HG03135 (cell line): ENCODE measurements around the gene MCAM.

Source experiments
- ATAC-seq: cut with Tn5 transposase; IDR thresholded peaks from one replicate; pipeline ENCODE4 v1.9.1; 2021; ENCODE audit warnings: mild to moderate bottlenecking, moderate library complexity; ENCODE audit not compliant: unreplicated experiment

MCAM gene

DNA sequence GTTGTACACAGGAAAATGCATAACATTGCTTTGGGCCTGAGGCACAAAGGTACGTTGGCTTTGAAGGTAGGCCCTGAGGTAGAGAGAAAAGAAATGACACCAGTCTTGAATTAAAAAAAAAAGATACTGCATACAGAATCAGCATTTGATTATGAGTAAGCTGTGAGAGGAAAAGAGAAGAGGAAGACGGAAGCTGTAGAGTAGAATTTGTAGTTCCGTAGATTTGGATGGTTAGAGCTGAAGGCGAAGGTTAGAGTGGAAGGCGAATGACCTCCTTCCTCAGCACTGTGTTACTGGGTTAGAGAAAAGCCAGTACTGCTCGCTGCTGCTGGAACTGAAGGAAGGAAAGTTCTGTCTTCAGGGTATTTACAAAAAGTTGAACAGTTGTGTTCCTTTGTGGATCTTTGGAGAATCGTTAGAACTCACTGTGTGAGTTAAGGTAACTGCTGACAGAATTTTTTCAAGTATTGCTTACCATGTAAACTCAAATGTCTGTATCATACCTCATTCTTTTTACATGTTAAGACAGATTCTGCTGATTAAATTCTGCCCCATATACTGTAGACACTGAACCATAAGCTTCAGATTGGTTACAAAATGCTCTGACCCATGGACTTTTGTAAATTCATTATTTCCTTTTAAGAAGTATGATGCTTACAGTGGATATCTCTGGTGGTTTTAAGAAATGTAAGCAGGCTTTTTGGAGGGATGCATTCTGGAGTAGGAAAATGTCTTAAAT is 50.2 kb downstream of the MCAM start:
- ATAC-seq, result no peak

DNA sequence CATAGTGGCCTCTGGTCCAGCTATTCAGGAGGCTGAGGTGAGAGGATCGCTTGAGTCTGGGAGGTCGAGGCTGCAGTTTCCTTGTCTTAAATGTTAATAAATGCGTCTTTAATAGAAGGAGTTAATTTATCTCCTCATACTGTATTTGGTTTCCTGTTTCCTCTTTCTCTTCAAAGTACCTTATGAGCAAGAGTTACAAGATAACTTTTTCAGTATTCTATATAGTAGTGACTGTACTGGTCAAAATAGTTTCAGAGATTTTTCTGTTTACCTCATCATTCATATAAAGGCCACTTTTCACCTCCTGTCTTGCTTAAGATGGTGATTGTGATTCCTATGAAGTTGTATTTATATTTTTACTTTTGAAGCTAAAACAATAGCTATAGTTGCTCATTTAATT is 50.9 kb downstream of the MCAM start:
- ATAC-seq, result no peak

DNA sequence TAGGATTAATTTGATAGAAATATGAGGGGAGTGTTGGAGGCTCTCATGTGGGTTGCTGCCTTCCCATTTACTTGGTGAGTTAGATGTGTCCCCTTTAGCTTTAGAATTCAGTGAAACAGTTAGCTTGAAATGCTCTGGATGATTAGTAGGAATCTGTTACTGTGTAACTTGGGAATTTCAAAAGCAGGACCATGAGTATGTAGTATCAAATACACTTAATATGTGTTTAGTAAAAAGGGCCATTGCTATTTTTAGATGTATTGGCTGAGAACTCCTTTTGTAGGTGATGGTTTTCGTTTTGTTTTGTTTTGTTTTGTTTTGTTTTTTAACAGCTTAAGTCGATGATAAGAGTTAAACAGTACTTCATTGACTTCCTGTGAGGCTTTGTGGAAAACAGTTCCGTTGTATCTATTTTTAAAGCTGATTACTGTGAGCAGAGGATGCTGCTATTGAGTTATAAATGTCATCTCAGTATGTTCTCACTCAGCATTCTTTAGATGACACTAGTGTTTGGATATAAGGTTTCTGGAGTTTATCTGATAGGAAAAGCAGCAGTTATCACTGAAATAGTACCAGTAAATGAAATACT is 53.5 kb downstream of the MCAM start:
- no peak for ATAC-seq

DNA sequence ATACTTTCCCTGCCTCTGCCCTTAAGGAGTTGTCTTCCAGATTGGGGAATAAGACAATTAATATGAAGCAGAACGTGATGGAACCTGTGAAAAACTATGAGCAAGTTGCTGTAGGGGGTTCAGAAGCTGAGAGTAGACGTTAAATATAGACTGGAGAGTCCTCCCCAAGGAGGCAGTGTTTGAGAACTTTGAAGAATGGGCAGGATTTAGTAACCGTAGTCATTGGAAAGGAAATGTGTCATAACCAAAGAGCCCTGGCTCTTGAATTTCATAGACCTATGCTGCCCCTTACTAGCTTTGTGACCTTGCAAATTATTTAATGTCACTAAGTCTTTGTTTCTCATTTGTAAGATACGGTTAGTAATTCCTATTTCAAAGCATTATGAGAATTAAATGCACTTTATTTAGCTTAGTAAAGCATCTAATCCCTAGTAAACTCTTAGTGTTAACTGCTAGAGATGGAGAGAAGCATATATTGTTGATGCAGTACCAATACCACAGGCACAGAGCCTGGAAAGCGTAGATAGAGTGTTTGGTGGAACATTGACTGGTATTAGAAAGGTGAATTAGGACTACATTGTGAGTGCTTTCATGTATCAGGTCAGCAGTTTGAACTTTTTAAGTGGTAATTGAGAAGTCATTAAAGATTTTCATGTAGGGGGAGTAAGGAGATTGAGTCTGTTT is 54.1 kb downstream of the MCAM start:
- no peak for ATAC-seq

DNA sequence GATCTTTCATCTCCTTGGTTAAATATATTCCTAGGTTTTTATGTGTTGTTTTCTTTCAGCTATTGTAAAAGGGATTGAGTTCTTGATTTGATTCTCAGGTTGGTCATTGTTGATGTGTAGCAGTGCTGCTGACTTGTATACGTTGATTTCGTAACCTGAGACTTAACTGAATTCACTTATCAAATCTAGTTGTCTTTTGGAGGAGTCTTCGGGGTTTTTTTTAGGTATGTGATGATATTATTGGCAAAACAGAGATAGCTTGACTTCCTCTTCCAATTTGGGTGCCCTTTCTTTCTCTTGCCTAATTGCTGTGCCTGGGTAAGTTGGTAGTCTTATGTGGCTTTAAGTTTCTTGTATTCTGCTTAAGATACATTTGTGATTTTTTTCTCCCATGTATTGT is 57.9 kb downstream of the MCAM start:
- ATAC-seq, result no peak
